Right atrium auricular region (tissue), 2 donors: ENCODE measurements around the gene GFPT2. TPM values are rescaled to one million over a fixed set of nuclear protein-coding genes. Genes with fewer than 3 reads are reported as not detected.

Experiments used
- DNase-seq: peaks from one replicate; pipeline ENCODE4 v3.0.0-alpha.2; 2019; ENCODE audit warnings: low spot score
- H3K27ac ChIP-seq, 2 donors: fragments of 200-600 bp; sonication (generic); 1 replicate in 1 of 2; 2 replicates in 1 of 2; pipeline ENCODE4 v1.5.1; 2016 to 2019
- H3K27me3 ChIP-seq, 2 donors: fragments of 200-600 bp; sonication (generic); one replicate each; pipeline versions ENCODE4 v1.5.1 to v1.6.0; 2017 to 2019
- H3K36me3 ChIP-seq: fragments of 200-600 bp; sonication (generic); one replicate; pipeline ENCODE4 v1.5.1; 2016
- H3K4me1 ChIP-seq, 2 donors: fragments of 200-600 bp; sonication (generic); one replicate each; pipeline versions ENCODE4 v1.5.1 to v1.6.0; 2017 to 2019
- H3K4me3 ChIP-seq, 2 donors: fragments of 200-600 bp; sonication (generic); 1 replicate in 1 of 2; 2 replicates in 1 of 2; pipeline ENCODE4 v1.5.1; 2017 to 2019; ENCODE audit warnings: mild to moderate bottlenecking in 1 of 2, moderate library complexity in 1 of 2
- H3K9me3 ChIP-seq, 2 donors: fragments of 200-600 bp; sonication (generic); one replicate each; pipeline ENCODE4 v1.5.1; 2019
- total RNA-seq, 2 donors: library from RNA; depleted of rRNA; stranded (reverse); fragments of >200 nt; gene quantifications; one replicate each; pipeline ENCODE4 v1.1.0, GENCODE V29; 2016
- TF ChIP-seq, protein P1 (sequence below), 2 donors: fragments of 200-600 bp; sonication (generic); IDR thresholded peaks; one replicate each; pipeline ENCODE4 v1.5.1; 2019; ENCODE audit warnings: antibody characterized with exemption in 2 of 2

GFPT2 gene
- 10 to 100 TPM; 25.4 to 27.2 TPM for total RNA-seq

GRCh38 chr5:180353048-180353979 lies at the start of gene GFPT2:
Gene GFPT2, minus strand, starts transcription at chr5:180353336. Its CDS starts 119 bp downstream, at chr5:180353217.
- TF ChIP-seq, protein P1, sequence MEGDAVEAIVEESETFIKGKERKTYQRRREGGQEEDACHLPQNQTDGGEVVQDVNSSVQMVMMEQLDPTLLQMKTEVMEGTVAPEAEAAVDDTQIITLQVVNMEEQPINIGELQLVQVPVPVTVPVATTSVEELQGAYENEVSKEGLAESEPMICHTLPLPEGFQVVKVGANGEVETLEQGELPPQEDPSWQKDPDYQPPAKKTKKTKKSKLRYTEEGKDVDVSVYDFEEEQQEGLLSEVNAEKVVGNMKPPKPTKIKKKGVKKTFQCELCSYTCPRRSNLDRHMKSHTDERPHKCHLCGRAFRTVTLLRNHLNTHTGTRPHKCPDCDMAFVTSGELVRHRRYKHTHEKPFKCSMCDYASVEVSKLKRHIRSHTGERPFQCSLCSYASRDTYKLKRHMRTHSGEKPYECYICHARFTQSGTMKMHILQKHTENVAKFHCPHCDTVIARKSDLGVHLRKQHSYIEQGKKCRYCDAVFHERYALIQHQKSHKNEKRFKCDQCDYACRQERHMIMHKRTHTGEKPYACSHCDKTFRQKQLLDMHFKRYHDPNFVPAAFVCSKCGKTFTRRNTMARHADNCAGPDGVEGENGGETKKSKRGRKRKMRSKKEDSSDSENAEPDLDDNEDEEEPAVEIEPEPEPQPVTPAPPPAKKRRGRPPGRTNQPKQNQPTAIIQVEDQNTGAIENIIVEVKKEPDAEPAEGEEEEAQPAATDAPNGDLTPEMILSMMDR (IDR thresholded peaks at IDR 0.05), result no peak
- Histone ChIP-seq H3K4me3 (peak within 1 kb of the TSS; percentile 61 to 64), H3K27me3 (no peaks in the 10 kb centered on the region), H3K36me3 (no peaks in the 10 kb centered on the region), H3K4me1 (peaks cover 0 to 33% of the 10 kb centered on the region in 2 donors), H3K27ac (peak within 1 kb of the TSS; percentile 68 to 75), H3K9me3 (no peaks in the 10 kb centered on the region)
- peak; percentile 87 for DNase-seq

GRCh38 chr5:180402716-180403115 lies 49.6 kb upstream of the GFPT2 start:
- Histone ChIP-seq H3K9me3 (peaks cover 0 to 5% of the 10 kb centered on the region in 2 donors), H3K27ac (no peak overlapping the region), H3K4me1 (no peaks in the 10 kb centered on the region), H3K27me3 (no peaks in the 10 kb centered on the region), H3K4me3 (no peak overlapping the region), H3K36me3 (no peaks in the 10 kb centered on the region)
- DNase-seq, result no peak
- TF ChIP-seq, protein P1 (IDR thresholded peaks at IDR 0.05), result no peak

DNA sequence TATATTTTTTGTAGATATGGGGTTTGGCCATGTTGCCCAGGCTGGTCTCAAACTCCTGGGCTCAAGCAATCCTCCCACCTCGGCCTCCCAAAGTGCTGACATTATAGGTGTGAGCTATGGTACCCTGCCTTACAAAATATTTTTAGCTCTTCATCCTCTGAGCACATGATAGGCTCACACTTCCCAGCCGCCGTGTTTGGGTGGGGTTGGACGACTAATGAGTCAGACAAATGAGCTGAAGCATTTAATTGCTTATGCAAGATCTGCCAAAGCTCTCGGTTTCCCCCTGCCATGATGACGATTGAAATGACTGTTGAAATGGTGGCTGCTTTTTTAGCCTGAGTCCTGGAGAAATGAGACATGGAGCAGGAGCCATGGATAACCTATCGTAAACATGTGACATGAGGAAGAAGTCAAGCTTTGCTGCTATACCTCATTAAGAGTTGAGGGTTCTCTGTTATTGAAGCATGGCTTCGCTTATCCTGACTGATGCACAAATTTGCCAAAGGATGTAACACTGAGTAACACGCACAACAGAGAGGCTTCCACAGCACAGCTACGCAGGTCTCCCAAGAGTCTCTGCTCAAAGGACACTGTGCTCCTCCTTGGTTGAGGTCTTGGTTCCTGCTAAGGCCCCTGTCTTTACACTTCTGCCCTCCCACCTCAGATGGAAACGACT lies 48.2 kb upstream of the GFPT2 start:
- Histone ChIP-seq H3K4me3 (no peak overlapping the region), H3K27me3 (no peaks in the 10 kb centered on the region), H3K27ac (no peak overlapping the region), H3K9me3 (peaks cover 0 to 1% of the 10 kb centered on the region in 2 donors), H3K4me1 (no peaks in the 10 kb centered on the region), H3K36me3 (no peaks in the 10 kb centered on the region)
- TF ChIP-seq, protein P1 (IDR thresholded peaks at IDR 0.05), result no peak
- DNase-seq, result no peak

GRCh38 chr5:180400416-180400815 lies 47.3 kb upstream of the GFPT2 start:
- H3K4me1 ChIP-seq, result no peaks in the 10 kb centered on the region
- no peak for DNase-seq
- H3K27me3 ChIP-seq, result no peaks in the 10 kb centered on the region
- no peaks in the 10 kb centered on the region for H3K9me3 ChIP-seq
- H3K27ac ChIP-seq, result no peak overlapping the region
- H3K36me3 ChIP-seq, result no peaks in the 10 kb centered on the region
- TF ChIP-seq, protein P1 (IDR thresholded peaks at IDR 0.05), result no peak
- no peak overlapping the region for H3K4me3 ChIP-seq

GRCh38 chr5:180399401-180400215 lies 46.5 kb upstream of the GFPT2 start:
- DNase-seq, result no peak
- H3K36me3 ChIP-seq, result no peaks in the 10 kb centered on the region
- no peaks in the 10 kb centered on the region for H3K27me3 ChIP-seq
- TF ChIP-seq, protein P1 (IDR thresholded peaks at IDR 0.05), result no peak
- H3K9me3 ChIP-seq, result no peaks in the 10 kb centered on the region
- no peak overlapping the region for H3K4me3 ChIP-seq
- no peak overlapping the region for H3K27ac ChIP-seq
- no peaks in the 10 kb centered on the region for H3K4me1 ChIP-seq
